ENCODE data around the gene MYO18A. TPM values are rescaled to one million over a fixed set of nuclear protein-coding genes. Genes with fewer than 3 reads are reported as not detected.

MYO18A gene
- total RNA-seq, 4 donors from 2014 or later, result 526 to 1,058 (median 835) TPM

GRCh38 chr17:29143894-29144293 is 36.3 kb downstream of the MYO18A start:
- TF ChIP-seq CTCF (IDR thresholded peaks at IDR 0.05 in 4 of 5, conservative IDR thresholded peaks at IDR 0.05 in 1 of 5) (peak; percentile 44 to 51 (median 48)), POLR2A (IDR thresholded peaks at IDR 0.05) (no peak)
- ATAC-seq (peak in 1 of 2 donors; percentile 34), DNase-seq (peak in 1 of 2 donors; percentile 82)
- Histone ChIP-seq H3K27ac (peak overlapping the region; percentile 76 to 98 (median 90)), H3K9me3 (no peaks in the 10 kb centered on the region), H3K36me3 (no peaks in the 10 kb centered on the region), H3K27me3 (no peaks in the 10 kb centered on the region), H3K4me3 (no peak overlapping the region), H3K4me1 (peaks cover 44 to 53% of the 10 kb centered on the region in 2 donors)
- in situ Hi-C loops (cut with MboI; ENCODE audit: low sequenced_read_pairs in 4 of 4) (loop anchor here in 2 of 4 donors (10.0 kb wide), 2 partner anchors 81 to 151 kb away; partner anchors contain the start of gene NUFIP2 (in 1 of the 2)), intact Hi-C loops (cut with DNase I; ENCODE audit: low total_unique reads) (loop anchor here (1.0 to 10.0 kb wide), 3 partner anchors 20 to 421 kb away; partner anchors contain the start of genes ABHD15, TAOK1 and TP53I13)

- ATAC-seq (no peak), DNase-seq (no peak)
- Histone ChIP-seq H3K9me3 (no peaks in the 10 kb centered on the region), H3K4me1 (peaks cover 64 to 71% of the 10 kb centered on the region in 2 donors), H3K4me3 (no peak overlapping the region), H3K27me3 (no peaks in the 10 kb centered on the region), H3K27ac (peak overlapping the region; percentile 92 to 98 (median 96)), H3K36me3 (peaks cover 0 to 5% of the 10 kb centered on the region in 2 donors)
- in situ Hi-C loops (cut with MboI; ENCODE audit: low sequenced_read_pairs in 4 of 4) (loop anchor here in 2 of 4 donors (10.0 kb wide), 2 partner anchors 83 to 153 kb away; partner anchors contain the start of gene NUFIP2 (in 1 of the 2)), intact Hi-C loops (cut with DNase I; ENCODE audit: low total_unique reads) (loop anchor here (10.0 kb wide), 2 partner anchors 253 to 423 kb away; partner anchors contain the start of genes ABHD15, TAOK1 and TP53I13)
- TF ChIP-seq POLR2A (IDR thresholded peaks at IDR 0.05) (no peak), CTCF (IDR thresholded peaks at IDR 0.05 in 4 of 5, conservative IDR thresholded peaks at IDR 0.05 in 1 of 5) (no peak)
Measured at GRCh38 chr17:29141514-29141876, 38.7 kb downstream of the MYO18A start.

GRCh38 chr17:29140631-29141513 is 39.3 kb downstream of the MYO18A start:
- Histone ChIP-seq H3K27ac (peak overlapping the region; percentile 92 to 98 (median 96)), H3K36me3 (peaks cover 0 to 6% of the 10 kb centered on the region in 2 donors), H3K27me3 (no peaks in the 10 kb centered on the region), H3K4me1 (peaks cover 62 to 73% of the 10 kb centered on the region in 2 donors), H3K9me3 (no peaks in the 10 kb centered on the region), H3K4me3 (peak overlapping the region; percentile 59 to 71 (median 62))
- peak; percentile 67 to 90 for DNase-seq
- ATAC-seq, result peak; percentile 25 to 31
- intact Hi-C loops (cut with DNase I; ENCODE audit: low total_unique reads), result loop anchor here (10.0 kb wide), 2 partner anchors 254 to 424 kb away; partner anchors contain the start of genes ABHD15, TAOK1 and TP53I13
- in situ Hi-C loops (cut with MboI; ENCODE audit: low sequenced_read_pairs in 4 of 4), result loop anchor here in 2 of 4 donors (10.0 kb wide), 2 partner anchors 84 to 154 kb away; partner anchors contain the start of gene NUFIP2 (in 1 of the 2)
- TF ChIP-seq CTCF (IDR thresholded peaks at IDR 0.05 in 4 of 5, conservative IDR thresholded peaks at IDR 0.05 in 1 of 5), result no peak
- TF ChIP-seq POLR2A (IDR thresholded peaks at IDR 0.05), result no peak

- peaks cover 0 to 10% of the 10 kb centered on the region in 2 donors for H3K36me3 ChIP-seq
- ATAC-seq, result peak; percentile 58
- in situ Hi-C loops (cut with MboI; ENCODE audit: low sequenced_read_pairs in 4 of 4) (loop anchor here in 2 of 4 donors (10.0 kb wide), 2 partner anchors 85 to 155 kb away; partner anchors contain the start of gene NUFIP2 (in 1 of the 2)), intact Hi-C loops (cut with DNase I; ENCODE audit: low total_unique reads) (loop anchor here (10.0 kb wide), 2 partner anchors 255 to 425 kb away; partner anchors contain the start of genes ABHD15, TAOK1 and TP53I13)
- DNase-seq, result peak; percentile 92 to 95
- peak overlapping the region; percentile 59 to 71 (median 62) for H3K4me3 ChIP-seq
- no peaks in the 10 kb centered on the region for H3K9me3 ChIP-seq
- peak overlapping the region; percentile 92 to 98 (median 96) for H3K27ac ChIP-seq
- TF ChIP-seq CTCF (IDR thresholded peaks at IDR 0.05 in 4 of 5, conservative IDR thresholded peaks at IDR 0.05 in 1 of 5) (no peak), POLR2A (IDR thresholded peaks at IDR 0.05) (peak; percentile 94 to 97)
- peaks cover 62 to 73% of the 10 kb centered on the region in 2 donors for H3K4me1 ChIP-seq
- H3K27me3 ChIP-seq, result no peaks in the 10 kb centered on the region
Measured at GRCh38 chr17:29140051-29140621, 40.1 kb downstream of the MYO18A start.

Measured in gastrocnemius medialis (tissue), 4 donors.